Endothelial cell of umbilical vein (primary cell): Measurements from ENCODE around the gene CXorf65. TPM values are rescaled to one million over a fixed set of nuclear protein-coding genes. Genes with fewer than 3 reads are reported as not detected.

Experiments
- BruUV-seq: library from RNA; stranded (reverse); fragments of 400-500 nt; replicated peaks from 2 replicates; lab custom pipeline; 2021; lab: Mats Ljungman, UMichigan
- CTCF ChIA-PET: fragments of 300-600, 350-600 bp; sonication (Branson Sonifier 250); formaldehyde crosslinking; loops from one replicate; lab custom pipeline; 2021; ENCODE audit warnings: antibody characterized with exemption, inconsistent platforms; lab: Charles Lee
- POLR2A ChIA-PET: fragments of 300-600, 350-600 bp; sonication (Branson Sonifier 250); formaldehyde crosslinking; loops from one replicate; lab custom pipeline; 2021; ENCODE audit warnings: antibody characterized with exemption, inconsistent platforms; lab: Charles Lee
- DNase-seq: peaks from one replicate; pipeline ENCODE4 v3.0.0-alpha.2; 2011; ENCODE audit warnings: low read depth, low spot score
- FAIRE-seq: peaks from 2 replicates; lab custom pipeline; 2011; peaks lifted over from hg19 to GRCh38; lab: Jason Lieb, UNC
- H2AFZ ChIP-seq: 2 replicates; pipeline ENCODE4 v1.6.0; 2012; ENCODE audit warnings: low read depth, low read length, control low read depth, inconsistent platforms
- H3K27ac ChIP-seq: 2 replicates; pipeline ENCODE4 v1.5.1; 2011; ENCODE audit warnings: low read depth, mild to moderate bottlenecking, control low read depth, low read length, moderate library complexity; ENCODE audit not compliant: insufficient read depth
- H3K27me3 ChIP-seq, 2 experiments: 2 replicates each; pipeline versions ENCODE4 v1.6.0 to v1.6.1; 2011; ENCODE audit warnings: low read length in 2 of 2, mixed read lengths in 1 of 2; ENCODE audit not compliant: control insufficient read depth in 2 of 2, insufficient read depth in 2 of 2
- H3K36me3 ChIP-seq, 2 experiments: 2 replicates in 1 of 2; 3 replicates in 1 of 2; pipeline ENCODE4 v1.5.1; 2011; ENCODE audit warnings: low read length in 2 of 2, mild to moderate bottlenecking in 1 of 2, moderate library complexity in 1 of 2; ENCODE audit not compliant: control insufficient read depth in 2 of 2, insufficient read depth in 2 of 2; ENCODE audit errors: extremely low read depth in 1 of 2
- H3K4me1 ChIP-seq: 3 replicates; pipeline ENCODE4 v1.5.1; 2011; ENCODE audit warnings: mild to moderate bottlenecking, low read length; ENCODE audit not compliant: control insufficient read depth, insufficient read depth; ENCODE audit errors: extremely low read depth
- H3K4me2 ChIP-seq: 2 replicates; pipeline ENCODE4 v1.6.1; 2011; ENCODE audit warnings: low read length, control low read depth, mixed read lengths; ENCODE audit not compliant: insufficient read depth
- H3K4me3 ChIP-seq, 3 experiments: fragments of 200-600 bp in 1 of 3; sonication (generic), shearing (Covaris generic) in 1 of 3; replicated peaks in 1 of 3; 2 replicates each; pipeline ENCODE4 v1.5.1; 2011 to 2016; ENCODE audit warnings: control low read depth in 3 of 3, low read length in 3 of 3, mild to moderate bottlenecking in 2 of 3, inconsistent platforms in 1 of 3, low read depth in 1 of 3, moderate library complexity in 1 of 3; ENCODE audit not compliant: insufficient read depth in 1 of 3
- H3K79me2 ChIP-seq: 2 replicates; pipeline ENCODE4 v1.6.0; 2012; ENCODE audit warnings: low read length, inconsistent platforms; ENCODE audit not compliant: control insufficient read depth, insufficient read depth
- H3K9ac ChIP-seq: replicated peaks from 2 replicates; pipeline ENCODE3; 2011; ENCODE audit warnings: low read length, control low read depth; ENCODE audit not compliant: insufficient read depth; ENCODE audit errors: extremely low read depth
- H3K9me1 ChIP-seq: replicated peaks from 3 replicates; pipeline ENCODE4 v1.6.0; 2011; ENCODE audit warnings: mild to moderate bottlenecking, low read length; ENCODE audit not compliant: control insufficient read depth, insufficient read depth; ENCODE audit errors: extremely low read depth
- H3K9me3 ChIP-seq: replicated peaks from 2 replicates; pipeline ENCODE4 v1.5.1; 2012; ENCODE audit warnings: low read length, inconsistent platforms; ENCODE audit not compliant: control insufficient read depth, insufficient read depth
- H4K20me1 ChIP-seq: replicated peaks from 2 replicates; pipeline ENCODE3; 2011; ENCODE audit warnings: mild to moderate bottlenecking, low read length; ENCODE audit not compliant: control insufficient read depth, insufficient read depth; ENCODE audit errors: extremely low read depth
- CTCF ChIP-seq, 2 donors: IDR thresholded peaks; 1 replicate in 1 of 2; 2 replicates in 1 of 2; pipeline ENCODE4 v1.5.1; 2011; ENCODE audit warnings: low read length in 2 of 2, mild to moderate bottlenecking in 2 of 2, moderate library complexity in 2 of 2, control low read depth in 1 of 2, inconsistent platforms in 1 of 2, low read depth in 1 of 2; ENCODE audit not compliant: insufficient read depth in 1 of 2; ENCODE audit errors: extremely low read depth in 1 of 2
- EZH2 ChIP-seq: IDR thresholded peaks from 2 replicates; pipeline ENCODE4 v1.6.1; 2012; ENCODE audit warnings: borderline replicate concordance, low read depth, mild to moderate bottlenecking, moderate library complexity, low read length, inconsistent platforms; ENCODE audit not compliant: severe bottlenecking
- FOS ChIP-seq: IDR thresholded peaks from 2 replicates; pipeline ENCODE4 v1.6.1; 2011; ENCODE audit warnings: mild to moderate bottlenecking, low read length, moderate library complexity, borderline replicate concordance; ENCODE audit not compliant: insufficient read depth
- GATA2 ChIP-seq: IDR thresholded peaks from 2 replicates; pipeline ENCODE4 v1.7.0; 2011; ENCODE audit warnings: low read depth, mild to moderate bottlenecking, moderate library complexity, mixed read lengths, low read length; ENCODE audit not compliant: insufficient read length, insufficient read depth
- JUN ChIP-seq: IDR thresholded peaks from 2 replicates; pipeline ENCODE4 v1.6.1; 2011; ENCODE audit warnings: borderline replicate concordance, low read depth; ENCODE audit not compliant: insufficient read length, insufficient read depth
- MAX ChIP-seq: IDR thresholded peaks from 2 replicates; pipeline ENCODE4 v1.6.1; 2011; ENCODE audit not compliant: insufficient read depth, insufficient read length
- MYC ChIP-seq: IDR thresholded peaks from one replicate; pipeline ENCODE4 v1.6.1; 2011; ENCODE audit warnings: mild to moderate bottlenecking, low read depth, low read length
- POLR2A ChIP-seq: IDR thresholded peaks from 2 replicates; pipeline ENCODE4 v1.6.1; 2012; ENCODE audit warnings: low read depth, mild to moderate bottlenecking, control low read depth, low read length
- POLR2AphosphoS5 ChIP-seq: IDR thresholded peaks from 2 replicates; pipeline ENCODE4 v1.6.1; 2012; ENCODE audit warnings: low read depth, mild to moderate bottlenecking, control low read depth, low read length, moderate library complexity; ENCODE audit not compliant: insufficient read depth
- dilution Hi-C: fragments of 300-500 bp; cut with MboI; formaldehyde crosslinking; loops from one replicate; pipeline ENCODE4 v1.15.0; 2019; ENCODE audit warnings: low sequenced_read_pairs; ENCODE audit not compliant: extremely low pct_ligation_motif_present
- intact Hi-C: fragments of 100-400 bp; cut with micrococcal nuclease; formaldehyde crosslinking; loops from one replicate; pipeline ENCODE4 v1.10.0; 2022
- polyA plus RNA-seq, 4 experiments: library from polyadenylated mRNA; depleted of rRNA in 3 of 4; stranded (reverse) in 3 of 4; unstranded in 1 of 4; fragments of >200 nt; gene quantifications; 2 replicates each; pipeline versions ENCODE4 v1.2.1 to v1.2.3, GENCODE V29; 2011 to 2012; ENCODE audit warnings: missing spikeins in 1 of 4
- total RNA-seq: library from RNA; stranded (reverse); gene quantifications from 2 replicates; pipeline ENCODE4 v1.2.3, GENCODE V29; 2021

Gene CXorf65
- total and polyA plus RNA-seq, 2 donors (not counting 3 experiments of a cell fraction or from before 2014, with no cell fraction given) = not detected

GRCh38 chrX:71085900-71086299 is 20.6 kb downstream of the CXorf65 start:
- no peaks in the 10 kb centered on the region for H3K79me2 ChIP-seq
- no peak overlapping the region for H3K4me3 ChIP-seq
- intact Hi-C loops (no loop called here), dilution Hi-C loops (no loop called here)
- FAIRE-seq (no peak), DNase-seq (no peak)
- H4K20me1 ChIP-seq = no peaks in the 10 kb centered on the region
- H3K27me3 ChIP-seq = no peaks in the 10 kb centered on the region
- H2AFZ ChIP-seq = no peak overlapping the region
- no peaks in the 10 kb centered on the region for H3K9me3 ChIP-seq
- ChIA-PET CTCF (interaction anchor here (1.2 kb wide), 1 partner anchor 14 kb away, joined by 3 read pairs; no protein-coding TSS in a partner anchor), POLR2A (no interaction called here)
- no peak overlapping the region for H3K9ac ChIP-seq
- no peaks in the 10 kb centered on the region for H3K4me1 ChIP-seq
- BruUV-seq = no TSS peak
- TF ChIP-seq GATA2 (no peak), POLR2AphosphoS5 (no peak), CTCF (IDR thresholded peaks at IDR 0.05; ENCODE audit: extremely low read depth in 1 of 2, insufficient read depth in 1 of 2, low read depth in 1 of 2, low read length in 2 of 2) (no peak), MYC (no peak), FOS (no peak), EZH2 (no peak), MAX (no peak), POLR2A (no peak), JUN (no peak)
- no peak overlapping the region for H3K4me2 ChIP-seq
- no peaks in the 10 kb centered on the region for H3K36me3 ChIP-seq
- no peaks in the 10 kb centered on the region for H3K9me1 ChIP-seq
- no peak overlapping the region for H3K27ac ChIP-seq
